Measurements from ENCODE around the gene RETSAT.
"Not testable (repeated sequence)": the region's sequence is repeated elsewhere in the genome, so short reads cannot be mapped to it uniquely, and the experiment has no call there.

RETSAT gene

GRCh38 chr2:85378257-85378656 is 23.9 kb upstream of the RETSAT start:
- DNase-seq (ENCODE audit: low read depth in 2 of 2) = no peak

- no peak for DNase-seq (ENCODE audit: low read depth in 2 of 2)
Measured at GRCh38 chr2:85377083-85377482, 22.8 kb upstream of the RETSAT start.

GRCh38 chr2:85376291-85377065 is 22.1 kb upstream of the RETSAT start:
- no peak for DNase-seq (ENCODE audit: low read depth in 2 of 2)

GRCh38 chr2:85371045-85371444 is 16.7 kb upstream of the RETSAT start:
- DNase-seq (ENCODE audit: low read depth in 2 of 2) = no peak

GRCh38 chr2:85369500-85369899 is 15.2 kb upstream of the RETSAT start:
- DNase-seq (ENCODE audit: low read depth in 2 of 2) = no peak

- DNase-seq (ENCODE audit: low read depth in 2 of 2) = no peak
Measured at GRCh38 chr2:85368921-85369320, 14.6 kb upstream of the RETSAT start.

- DNase-seq (ENCODE audit: low read depth in 2 of 2) = no peak
Measured at GRCh38 chr2:85367180-85367579, 12.9 kb upstream of the RETSAT start.

GRCh38 chr2:85362653-85363387 is 8.5 kb upstream of the RETSAT start:
- not testable (repeated sequence) for DNase-seq (ENCODE audit: low read depth in 2 of 2)

GRCh38 chr2:85357736-85358135 is 3.4 kb upstream of the RETSAT start:
- no peak for DNase-seq (ENCODE audit: low read depth in 2 of 2)

GRCh38 chr2:85356186-85356585 is 1.9 kb upstream of the RETSAT start:
- no peak for DNase-seq (ENCODE audit: low read depth in 2 of 2)

GRCh38 chr2:85355521-85355920 is 1.2 kb upstream of the RETSAT start:
- DNase-seq (ENCODE audit: low read depth in 2 of 2) = no peak

- DNase-seq (ENCODE audit: low read depth in 2 of 2) = no peak
Measured at GRCh38 chr2:85355073-85355410, 714 bp upstream of the RETSAT start.

- DNase-seq (ENCODE audit: low read depth in 2 of 2) = no peak
Measured at GRCh38 chr2:85353876-85354285, 447 bp downstream of the RETSAT start.

- no peak for DNase-seq (ENCODE audit: low read depth in 2 of 2)
Measured at GRCh38 chr2:85347599-85347998, 6.7 kb downstream of the RETSAT start.

- no peak for DNase-seq (ENCODE audit: low read depth in 2 of 2)
Measured at GRCh38 chr2:85344356-85344954, 9.9 kb downstream of the RETSAT start.

- DNase-seq (ENCODE audit: low read depth in 2 of 2) = not testable (repeated sequence)
Measured at GRCh38 chr2:85343207-85343895, 11.0 kb downstream of the RETSAT start.

GRCh38 chr2:85342156-85342555 is 12.2 kb downstream of the RETSAT start:
- no peak for DNase-seq (ENCODE audit: low read depth in 2 of 2)

GRCh38 chr2:85341269-85342029 is 12.9 kb downstream of the RETSAT start:
- DNase-seq (ENCODE audit: low read depth in 2 of 2) = no peak

- DNase-seq (ENCODE audit: low read depth in 2 of 2) = no peak
Measured at GRCh38 chr2:85340034-85340892, 14.1 kb downstream of the RETSAT start.

GRCh38 chr2:85334928-85335327 is 19.4 kb downstream of the RETSAT start:
- no peak for DNase-seq (ENCODE audit: low read depth in 2 of 2)

GRCh38 chr2:85333877-85334276 is 20.5 kb downstream of the RETSAT start:
- DNase-seq (ENCODE audit: low read depth in 2 of 2) = not testable (repeated sequence)

Data from activated CD4-positive, alpha-beta T cell treated with anti-CD3 and anti-CD28 coated beads for 24 hours (primary cell).